Fibroblast of peridontal ligament (primary cell): Measurements from ENCODE around the gene C13orf42.
"Not testable (repeated sequence)": the region's sequence is repeated elsewhere in the genome, so short reads cannot be mapped to it uniquely, and the experiment has no call there.

ENCODE experiments used
- DNase-seq: peaks from one replicate; pipeline ENCODE4 v3.0.0-alpha.2; 2010; ENCODE audit errors: extremely low read depth

The C13orf42 gene

DNA sequence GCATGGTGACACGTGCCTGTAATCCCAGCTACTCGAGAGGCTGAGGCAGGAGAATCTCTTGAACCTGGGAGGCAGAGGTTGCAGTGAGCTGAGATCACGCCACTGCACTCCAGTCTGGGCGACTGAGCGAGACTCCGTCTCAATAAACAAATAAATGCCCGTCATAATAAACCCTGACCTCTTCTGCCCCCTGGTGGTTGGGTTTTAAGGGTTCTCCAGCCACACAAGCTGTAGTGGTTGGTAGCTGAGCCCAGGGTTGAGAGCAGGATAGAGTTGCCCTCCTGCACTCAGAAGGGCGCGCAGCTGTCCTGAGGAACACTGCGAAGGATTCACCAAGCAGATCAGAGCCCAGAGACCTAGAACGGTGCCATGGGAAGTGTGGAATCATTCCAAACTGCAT lies 9.8 kb upstream of the C13orf42 start:
- not testable (repeated sequence) for DNase-seq

- no peak for DNase-seq
These were observed 7.8 kb upstream of the C13orf42 start for GRCh38 chr13:51118809-51119431.

DNA sequence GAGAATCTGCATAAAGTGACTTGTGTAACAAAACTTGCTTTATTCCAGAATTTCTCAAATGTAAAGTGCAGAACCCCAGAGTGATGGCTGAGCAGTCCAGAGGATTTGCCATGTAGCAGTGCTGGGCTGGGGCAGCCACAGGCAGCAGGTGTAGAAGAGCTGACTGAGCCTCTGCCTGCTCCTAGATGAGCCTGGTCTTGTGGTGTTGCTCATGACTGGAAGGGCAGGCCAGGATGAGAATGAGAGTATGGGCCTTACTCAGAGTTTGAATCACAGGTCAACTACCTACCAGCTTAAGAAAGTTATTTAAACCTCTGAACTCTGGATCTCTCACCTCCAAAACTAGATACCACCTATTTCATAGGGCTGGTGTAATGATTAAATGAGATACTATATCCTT lies 2.9 kb upstream of the C13orf42 start:
- DNase-seq = no peak

- no peak for DNase-seq
These were observed 2.3 kb upstream of the C13orf42 start for GRCh38 chr13:51113186-51113881.

DNA sequence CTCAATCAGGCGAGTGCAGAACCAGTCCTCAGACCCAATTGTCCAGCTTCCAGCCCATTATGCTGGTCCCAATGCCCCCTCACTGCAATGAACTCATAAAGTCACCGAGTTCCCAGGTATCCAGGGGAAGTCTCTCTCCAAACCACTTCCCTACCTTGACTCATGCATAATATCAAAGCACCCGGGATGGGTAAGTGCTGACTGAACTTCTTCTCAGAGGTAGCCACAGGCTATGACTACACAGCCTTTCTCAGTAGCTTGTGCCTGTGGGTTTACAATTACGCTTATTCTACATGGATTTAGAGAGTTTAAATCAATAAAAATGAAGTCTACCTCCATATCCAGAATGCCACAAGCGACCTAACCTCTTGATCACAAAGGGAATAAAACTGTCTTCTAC lies 1.7 kb upstream of the C13orf42 start:
- DNase-seq = no peak

- DNase-seq = no peak
These were observed 923 bp upstream of the C13orf42 start for GRCh38 chr13:51111997-51112396.

- no peak for DNase-seq
These were observed 3.1 kb downstream of the C13orf42 start for GRCh38 chr13:51107996-51108395.

- DNase-seq = no peak
These were observed 6.0 kb downstream of the C13orf42 start for GRCh38 chr13:51105046-51105445.

- no peak for DNase-seq
These were observed 9.3 kb downstream of the C13orf42 start for GRCh38 chr13:51101636-51102235.

- DNase-seq = no peak
These were observed 13.6 kb downstream of the C13orf42 start for GRCh38 chr13:51097353-51098043.

DNA sequence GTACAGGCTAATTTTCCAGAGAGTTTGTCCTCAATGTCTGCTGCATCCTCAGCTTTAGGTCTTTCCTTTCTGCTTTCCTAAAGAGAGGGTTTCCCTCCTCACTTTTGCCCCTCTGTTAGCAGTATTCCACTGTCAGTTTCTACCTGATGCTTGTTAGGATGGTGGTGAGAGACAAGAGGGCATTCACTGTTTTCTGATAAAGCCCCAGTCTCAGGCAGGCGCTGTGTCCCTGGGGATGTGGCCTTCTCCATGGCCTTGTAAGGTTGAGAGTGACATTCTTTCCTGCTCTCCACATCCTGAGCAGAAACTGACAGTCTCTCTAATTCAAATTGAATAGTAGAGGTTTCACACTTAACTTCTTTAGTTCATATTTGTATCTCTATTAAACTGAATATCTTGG lies 14.9 kb downstream of the C13orf42 start:
- DNase-seq = no peak

DNA sequence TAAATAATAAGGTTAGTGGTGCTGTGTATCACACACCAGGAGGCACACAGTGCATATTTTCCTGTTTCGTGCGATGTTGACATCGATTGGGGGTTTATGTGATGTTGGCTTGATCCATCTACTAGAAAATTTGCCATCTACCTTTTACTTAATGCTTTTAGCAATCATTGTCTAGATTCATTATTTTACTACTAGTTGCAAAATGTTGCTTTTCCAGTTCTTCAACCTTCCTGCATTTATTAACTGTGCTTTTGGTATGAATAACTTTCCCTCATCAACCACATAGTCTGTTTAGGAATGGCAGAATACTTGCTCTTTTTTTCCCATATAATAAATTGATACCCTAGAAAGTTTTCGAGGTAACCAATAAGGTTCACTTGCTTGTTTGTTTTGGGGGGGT lies 17.5 kb downstream of the C13orf42 start:
- DNase-seq = no peak

GRCh38 chr13:51091839-51092238 lies 19.2 kb downstream of the C13orf42 start:
- no peak for DNase-seq

DNA sequence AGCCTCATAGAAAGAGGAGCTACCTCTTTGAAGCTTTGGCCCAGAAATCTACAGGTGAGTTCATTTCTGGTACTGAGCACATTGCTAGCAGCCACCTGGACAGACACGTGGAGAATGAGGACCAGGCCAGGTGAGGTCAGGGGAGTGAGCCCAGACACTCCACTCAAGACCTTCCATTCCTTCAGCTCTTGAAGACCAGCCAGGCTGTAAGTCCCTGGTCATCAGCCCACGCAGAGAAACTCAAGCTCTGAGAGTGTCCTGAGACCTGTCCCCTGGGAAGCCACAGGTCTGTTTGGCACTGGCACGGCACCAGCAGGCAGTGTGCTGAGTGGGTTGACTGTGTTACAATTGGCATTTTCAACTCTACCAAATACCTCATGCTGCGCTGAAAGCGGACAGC lies 27.4 kb downstream of the C13orf42 start:
- DNase-seq = no peak

- not testable (repeated sequence) for DNase-seq
These were observed 30.5 kb downstream of the C13orf42 start for GRCh38 chr13:51080478-51081065.

DNA sequence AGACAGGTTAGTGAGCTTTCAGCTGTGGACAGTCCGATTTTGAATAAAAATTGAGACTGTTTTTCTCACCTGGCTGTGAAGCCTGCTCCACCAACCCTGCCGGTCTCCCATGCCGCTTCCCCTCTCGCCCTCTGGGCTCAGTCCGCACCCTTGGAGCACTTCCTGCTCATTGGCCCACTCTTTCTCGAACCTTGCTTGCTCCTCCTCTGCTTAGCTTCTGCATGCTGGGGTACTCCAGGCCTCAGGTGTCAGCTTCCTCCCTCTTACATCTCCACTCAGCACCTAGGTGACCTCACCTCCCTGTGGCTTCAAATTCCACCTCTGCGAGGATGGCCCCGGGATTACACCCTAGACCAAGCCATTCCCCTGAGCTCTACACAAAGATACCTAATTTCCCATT lies 39.6 kb downstream of the C13orf42 start:
- DNase-seq = no peak

DNA sequence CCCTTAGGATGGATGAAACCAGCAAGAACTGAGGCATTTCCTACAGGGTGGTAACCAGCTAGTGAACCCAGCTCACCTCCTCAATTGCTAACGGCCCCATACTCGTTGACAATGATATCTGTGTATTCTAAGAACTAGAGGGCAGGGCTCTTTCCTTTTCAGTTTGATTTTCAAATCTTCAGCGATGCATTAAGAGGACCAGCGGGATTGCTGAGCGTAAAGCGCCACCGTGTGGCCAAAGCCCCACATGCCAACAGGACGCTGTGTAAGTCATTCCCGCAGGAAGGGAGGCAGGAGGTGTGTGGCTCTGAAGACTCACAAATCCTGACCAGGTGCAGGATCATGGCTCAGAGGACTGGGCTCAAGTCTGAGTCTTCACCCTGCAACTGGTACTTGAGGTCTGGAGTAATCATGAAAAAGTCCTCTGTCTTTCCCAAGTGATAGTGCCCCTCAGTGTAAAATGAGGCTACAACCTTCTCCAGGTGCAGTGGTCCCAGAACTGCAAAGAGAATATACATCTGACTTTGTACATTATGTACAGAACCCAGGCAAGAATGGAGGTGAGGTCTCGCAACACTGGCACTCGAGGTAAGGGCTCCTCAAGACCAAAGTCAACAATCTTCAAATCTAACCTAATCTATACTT lies 40.9 kb downstream of the C13orf42 start:
- DNase-seq = peak; percentile 83

- DNase-seq = no peak
These were observed 42.6 kb downstream of the C13orf42 start for GRCh38 chr13:51068501-51068900.

- DNase-seq = no peak
These were observed 43.4 kb downstream of the C13orf42 start for GRCh38 chr13:51067706-51068105.

GRCh38 chr13:51067210-51067701 lies 43.8 kb downstream of the C13orf42 start:
- DNase-seq = no peak

- no peak for DNase-seq
These were observed 44.8 kb downstream of the C13orf42 start for GRCh38 chr13:51066091-51066831.
